ENCODE results near the gene TTLL10. TPM values are rescaled to one million over a fixed set of nuclear protein-coding genes. Genes with fewer than 3 reads are reported as not detected.

Gene TTLL10
- total RNA-seq, 2 experiments from 2014 or later = not detected

- no peaks in the 10 kb centered on the region for H3K27me3 Mint-ChIP-seq
- peaks cover 8% of the 10 kb centered on the region for H3K36me3 Mint-ChIP-seq
- no peak within 1 kb of the TSS for H3K4me3 Mint-ChIP-seq
- H3K9me3 Mint-ChIP-seq = no peaks in the 10 kb centered on the region
- H3K27ac Mint-ChIP-seq = no peak within 1 kb of the TSS
- H3K4me1 Mint-ChIP-seq = peaks cover 14% of the 10 kb centered on the region
- DNase-seq = no peak
These were observed 73.1 kb downstream of the TTLL10 start, which contains the start of gene C1QTNF12 for GRCh38 chr1:1246577-1247340. C1QTNF12 (minus strand) TSS chr1:1246722; CDS start chr1:1246690, 32 bp downstream.

GRCh38 chr1:1247341-1247913, 73.7 kb downstream of the TTLL10 start:
- Mint-ChIP-seq H3K9me3 (no peaks in the 10 kb centered on the region), H3K4me1 (peaks cover 14% of the 10 kb centered on the region), H3K27me3 (no peaks in the 10 kb centered on the region), H3K36me3 (peaks cover 12% of the 10 kb centered on the region), H3K4me3 (no peak overlapping the region), H3K27ac (no peak overlapping the region)
- DNase-seq = no peak

Other genes starting within 250 kb of the TTLL10 start
- not detected for gene SAMD11, start 250.0 kb upstream of the TTLL10 start, total RNA-seq
- 100 to 1,000 TPM; 176 to 185 TPM for gene NOC2L, start 214.6 kb upstream of the TTLL10 start, total RNA-seq
- 10 to 100 TPM; 19.5 to 22.5 TPM for gene KLHL17, start 213.3 kb upstream of the TTLL10 start, total RNA-seq
- 1 to 10 TPM in 1 of 2 experiments, under 1 TPM in 1; 0.85 to 1.3 TPM for gene PLEKHN1, start 207.4 kb upstream of the TTLL10 start, total RNA-seq
- gene PERM1, start 191.8 kb upstream of the TTLL10 start, total RNA-seq = not detected
- gene HES4, start 173.8 kb upstream of the TTLL10 start, total RNA-seq = 1 to 10 TPM in 1 of 2 experiments, under 1 TPM in 1; 0.93 to 1.1 TPM
- 10 to 100 TPM; 71.7 to 78.4 TPM for gene ISG15, start 160.4 kb upstream of the TTLL10 start, total RNA-seq
- 10 to 100 TPM; 30.4 to 30.5 TPM for gene AGRN, start 153.8 kb upstream of the TTLL10 start, total RNA-seq
- gene RNF223, start 99.6 kb upstream of the TTLL10 start, total RNA-seq = not detected
- gene C1orf159, start 57.8 kb upstream of the TTLL10 start, total RNA-seq = 10 to 100 TPM; 18.9 to 19.0 TPM
- gene TNFRSF18, start 32.7 kb downstream of the TTLL10 start, total RNA-seq = 10 to 100 TPM; 52.5 to 53.3 TPM
- gene TNFRSF4, start 40.3 kb downstream of the TTLL10 start, total RNA-seq = 100 to 1,000 TPM; 110 to 111 TPM
- gene SDF4, start 58.1 kb downstream of the TTLL10 start, total RNA-seq = 10 to 100 TPM; 85.9 to 95.9 TPM
- gene B3GALT6, start 58.4 kb downstream of the TTLL10 start, total RNA-seq = 10 to 100 TPM; 17.5 to 18.9 TPM
- gene C1QTNF12, start 72.8 kb downstream of the TTLL10 start, total RNA-seq = 1 to 10 TPM; 2.4 to 3.8 TPM
- 10 to 100 TPM; 69.9 to 70.6 TPM for gene UBE2J2, start 100.0 kb downstream of the TTLL10 start, total RNA-seq
- gene SCNN1D, start 106.6 kb downstream of the TTLL10 start, total RNA-seq = 1 to 10 TPM; 4.9 to 6.9 TPM
- 10 to 100 TPM; 26.6 to 28.4 TPM for gene ACAP3, start 134.1 kb downstream of the TTLL10 start, total RNA-seq
- 10 to 100 TPM; 29.6 to 30.0 TPM for gene PUSL1, start 134.7 kb downstream of the TTLL10 start, total RNA-seq
- 100 to 1,000 TPM; 111 to 113 TPM for gene INTS11, start 150.8 kb downstream of the TTLL10 start, total RNA-seq
- gene CPTP, start 150.9 kb downstream of the TTLL10 start, total RNA-seq = 10 to 100 TPM; 12.2 to 13.7 TPM
- gene TAS1R3, start 157.4 kb downstream of the TTLL10 start, total RNA-seq = under 1 TPM; 0.06 to 0.20 TPM
- gene DVL1, start 175.5 kb downstream of the TTLL10 start, total RNA-seq = 10 to 100 TPM; 26.8 to 29.0 TPM
- under 1 TPM; 0.50 to 0.97 TPM for gene MXRA8, start 184.7 kb downstream of the TTLL10 start, total RNA-seq
- 100 to 1,000 TPM; 143 to 144 TPM for gene AURKAIP1, start 201.3 kb downstream of the TTLL10 start, total RNA-seq
- 10 to 100 TPM; 91.6 to 92.2 TPM for gene CCNL2, start 225.5 kb downstream of the TTLL10 start, total RNA-seq
- gene MRPL20, start 233.4 kb downstream of the TTLL10 start, total RNA-seq = 100 to 1,000 TPM; 181 to 182 TPM
- not detected for gene ANKRD65, start 247.4 kb downstream of the TTLL10 start, total RNA-seq